DOHH2 (cell line): ENCODE data around the gene PRDM15.

Experiments
- H3F3A ChIP-seq: fragments of 200-600 bp; sonication (generic), shearing (Covaris generic); 2 replicates; pipeline ENCODE4 v1.6.0; 2016; ENCODE audit warnings: antibody characterized with exemption, mild to moderate bottlenecking; ENCODE audit not compliant: control insufficient read depth, insufficient read depth
- H3K27ac ChIP-seq: fragments of 200-600 bp; sonication (generic); 2 replicates; pipeline ENCODE4 v1.5.1; 2014; ENCODE audit warnings: low read depth, mild to moderate bottlenecking, low read length, moderate library complexity
- H3K27me3 ChIP-seq: fragments of 200-600 bp; sonication (generic); 2 replicates; pipeline ENCODE4 v1.6.1; 2014; ENCODE audit warnings: mild to moderate bottlenecking, low read length, mixed read lengths; ENCODE audit not compliant: control insufficient read depth
- H3K36me3 ChIP-seq: fragments of 200-600 bp; sonication (generic); 2 replicates; pipeline ENCODE4 v1.6.1; 2014; ENCODE audit warnings: mild to moderate bottlenecking, low read length, moderate library complexity, mixed read lengths; ENCODE audit not compliant: control insufficient read depth
- H3K4me1 ChIP-seq: fragments of 200-600 bp; sonication (generic); 2 replicates; pipeline ENCODE4 v1.6.1; 2014; ENCODE audit warnings: mild to moderate bottlenecking, low read length, mixed read lengths; ENCODE audit not compliant: control insufficient read depth
- H3K4me2 ChIP-seq: fragments of 200-600 bp; sonication (generic); 2 replicates; pipeline ENCODE4 v1.6.0; 2014; ENCODE audit warnings: mild to moderate bottlenecking, low read length, moderate library complexity
- H3K4me3 ChIP-seq: fragments of 200-600 bp; sonication (generic); 2 replicates; pipeline ENCODE4 v1.5.1; 2014; ENCODE audit warnings: mild to moderate bottlenecking, low read length, mixed read lengths
- H3K79me2 ChIP-seq: fragments of 200-600 bp; sonication (generic); 2 replicates; pipeline ENCODE4 v1.6.1; 2014; ENCODE audit warnings: mild to moderate bottlenecking, low read length, mixed read lengths; ENCODE audit not compliant: control insufficient read depth
- H3K9me2 ChIP-seq: fragments of 200-600 bp; sonication (generic); replicated peaks from 2 replicates; pipeline ENCODE4 v1.6.1; 2014; ENCODE audit warnings: mild to moderate bottlenecking, low read length, mixed read lengths; ENCODE audit not compliant: control insufficient read depth
- H3K9me3 ChIP-seq: fragments of 200-600 bp; sonication (generic); 2 replicates; pipeline ENCODE4 v1.6.1; 2014; ENCODE audit warnings: antibody characterized with exemption, low read length, mixed read lengths; ENCODE audit not compliant: control insufficient read depth, insufficient read depth
- H4K20me1 ChIP-seq: fragments of 200-600 bp; sonication (generic); 2 replicates; pipeline ENCODE4 v1.6.0; 2014; ENCODE audit warnings: low read depth, mild to moderate bottlenecking, antibody characterized with exemption, low read length, moderate library complexity; ENCODE audit not compliant: control insufficient read depth, insufficient read depth
- EZH2phosphoT487 ChIP-seq: fragments of 200-600 bp; sonication (generic); IDR thresholded peaks from 2 replicates; pipeline ENCODE4 v1.6.1; 2017; ENCODE audit warnings: borderline replicate concordance, mild to moderate bottlenecking, antibody characterized with exemption, low read length, moderate library complexity, mixed read lengths
- TF ChIP-seq, protein P1 (sequence below): fragments of 200-600 bp; sonication (generic); IDR thresholded peaks from one replicate; pipeline ENCODE4 v1.5.1; 2014; ENCODE audit warnings: antibody characterized with exemption, mild to moderate bottlenecking, low read depth, low read length; ENCODE audit not compliant: poor library complexity, severe bottlenecking

PRDM15 gene

DNA sequence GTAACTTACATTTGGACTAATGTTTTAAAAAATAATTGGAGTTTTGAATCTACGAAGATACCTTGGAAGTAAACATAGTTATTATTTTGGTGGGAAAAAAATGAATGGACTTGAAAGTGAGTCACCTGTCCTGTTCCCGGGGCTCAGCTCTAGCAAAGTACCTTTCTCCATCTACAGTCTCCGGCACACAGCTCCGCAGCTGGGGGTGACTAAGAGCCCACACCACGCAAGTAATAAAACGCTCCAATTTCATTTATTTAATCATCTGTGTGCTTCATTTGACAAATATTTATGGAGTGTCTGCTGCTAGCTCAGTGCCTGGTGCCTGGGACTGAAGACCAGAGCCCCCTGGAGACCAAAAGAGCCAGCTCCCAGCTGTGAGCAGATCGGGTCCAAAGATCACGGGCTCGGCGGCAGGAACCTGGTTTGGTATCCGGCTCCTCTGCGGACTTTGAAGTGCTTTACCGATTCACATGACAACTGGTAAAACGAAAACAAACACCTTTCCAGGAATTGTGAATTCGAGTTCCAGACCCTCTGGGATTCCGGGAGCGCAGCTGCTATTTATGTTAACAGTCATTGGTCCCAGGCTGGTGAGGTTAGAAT, 110.6 kb downstream of the PRDM15 start:
- peaks cover 6% of the 10 kb centered on the region for H3K4me1 ChIP-seq
- no peaks in the 10 kb centered on the region for H3K36me3 ChIP-seq
- no peaks in the 10 kb centered on the region for H3K9me2 ChIP-seq
- H3K9me3 ChIP-seq: no peaks in the 10 kb centered on the region
- no peak overlapping the region for H3K4me3 ChIP-seq
- H3K27me3 ChIP-seq: peaks cover 18% of the 10 kb centered on the region
- H3K4me2 ChIP-seq: no peak overlapping the region
- TF ChIP-seq, protein P1, sequence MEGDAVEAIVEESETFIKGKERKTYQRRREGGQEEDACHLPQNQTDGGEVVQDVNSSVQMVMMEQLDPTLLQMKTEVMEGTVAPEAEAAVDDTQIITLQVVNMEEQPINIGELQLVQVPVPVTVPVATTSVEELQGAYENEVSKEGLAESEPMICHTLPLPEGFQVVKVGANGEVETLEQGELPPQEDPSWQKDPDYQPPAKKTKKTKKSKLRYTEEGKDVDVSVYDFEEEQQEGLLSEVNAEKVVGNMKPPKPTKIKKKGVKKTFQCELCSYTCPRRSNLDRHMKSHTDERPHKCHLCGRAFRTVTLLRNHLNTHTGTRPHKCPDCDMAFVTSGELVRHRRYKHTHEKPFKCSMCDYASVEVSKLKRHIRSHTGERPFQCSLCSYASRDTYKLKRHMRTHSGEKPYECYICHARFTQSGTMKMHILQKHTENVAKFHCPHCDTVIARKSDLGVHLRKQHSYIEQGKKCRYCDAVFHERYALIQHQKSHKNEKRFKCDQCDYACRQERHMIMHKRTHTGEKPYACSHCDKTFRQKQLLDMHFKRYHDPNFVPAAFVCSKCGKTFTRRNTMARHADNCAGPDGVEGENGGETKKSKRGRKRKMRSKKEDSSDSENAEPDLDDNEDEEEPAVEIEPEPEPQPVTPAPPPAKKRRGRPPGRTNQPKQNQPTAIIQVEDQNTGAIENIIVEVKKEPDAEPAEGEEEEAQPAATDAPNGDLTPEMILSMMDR: no peak
- TF ChIP-seq EZH2phosphoT487: no peak
- no peaks in the 10 kb centered on the region for H4K20me1 ChIP-seq
- H3K79me2 ChIP-seq: no peaks in the 10 kb centered on the region
- no peak overlapping the region for H3K27ac ChIP-seq
- no peaks in the 10 kb centered on the region for H3F3A ChIP-seq

DNA sequence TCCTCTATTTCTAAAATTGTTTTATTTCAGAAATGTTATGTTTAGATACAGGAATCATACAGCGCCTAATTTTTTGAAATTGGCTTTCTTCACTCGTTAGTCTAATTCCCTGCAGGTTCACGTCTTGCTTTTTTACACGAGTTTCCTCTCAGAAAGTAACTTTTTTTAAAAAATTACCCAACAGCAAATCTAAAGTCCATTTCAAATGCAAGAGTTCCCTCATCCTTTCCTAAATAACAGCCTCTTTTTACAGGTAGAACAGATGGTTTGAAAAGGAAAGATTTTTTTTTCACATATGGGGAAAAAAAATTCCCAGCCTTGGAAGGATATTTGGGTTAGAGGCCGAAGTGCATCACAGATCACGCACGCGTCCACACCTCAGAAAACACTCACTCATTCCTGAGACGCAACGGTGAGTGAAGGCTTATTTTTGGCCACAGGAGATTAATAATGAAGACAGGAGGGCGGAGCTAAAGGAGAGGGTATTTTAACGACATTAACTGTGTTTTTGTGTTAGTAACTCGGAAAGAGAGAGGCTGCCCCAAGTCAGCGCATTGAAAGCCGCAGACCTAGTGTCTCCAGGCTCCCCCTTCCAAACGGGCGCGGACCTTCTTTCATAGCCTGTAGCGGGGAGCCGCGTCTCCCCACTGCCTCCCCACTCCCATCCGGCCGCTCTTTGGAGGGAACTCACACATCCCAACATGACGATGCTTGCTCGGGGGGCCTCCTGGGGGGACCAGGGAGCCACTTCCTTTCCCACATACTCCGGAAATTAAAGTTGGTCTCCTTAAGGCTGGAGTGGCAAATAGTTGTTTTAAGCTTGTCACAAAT, 111.3 kb downstream of the PRDM15 start:
- Histone ChIP-seq H3K79me2 (no peaks in the 10 kb centered on the region), H3K4me1 (peaks cover 6% of the 10 kb centered on the region), H4K20me1 (no peaks in the 10 kb centered on the region), H3F3A (no peaks in the 10 kb centered on the region), H3K9me3 (no peaks in the 10 kb centered on the region), H3K36me3 (no peaks in the 10 kb centered on the region), H3K4me2 (no peak overlapping the region), H3K27me3 (peaks cover 18% of the 10 kb centered on the region), H3K9me2 (no peaks in the 10 kb centered on the region), H3K27ac (no peak overlapping the region), H3K4me3 (no peak overlapping the region)
- TF ChIP-seq, protein P1: no peak
- TF ChIP-seq EZH2phosphoT487: no peak

DNA sequence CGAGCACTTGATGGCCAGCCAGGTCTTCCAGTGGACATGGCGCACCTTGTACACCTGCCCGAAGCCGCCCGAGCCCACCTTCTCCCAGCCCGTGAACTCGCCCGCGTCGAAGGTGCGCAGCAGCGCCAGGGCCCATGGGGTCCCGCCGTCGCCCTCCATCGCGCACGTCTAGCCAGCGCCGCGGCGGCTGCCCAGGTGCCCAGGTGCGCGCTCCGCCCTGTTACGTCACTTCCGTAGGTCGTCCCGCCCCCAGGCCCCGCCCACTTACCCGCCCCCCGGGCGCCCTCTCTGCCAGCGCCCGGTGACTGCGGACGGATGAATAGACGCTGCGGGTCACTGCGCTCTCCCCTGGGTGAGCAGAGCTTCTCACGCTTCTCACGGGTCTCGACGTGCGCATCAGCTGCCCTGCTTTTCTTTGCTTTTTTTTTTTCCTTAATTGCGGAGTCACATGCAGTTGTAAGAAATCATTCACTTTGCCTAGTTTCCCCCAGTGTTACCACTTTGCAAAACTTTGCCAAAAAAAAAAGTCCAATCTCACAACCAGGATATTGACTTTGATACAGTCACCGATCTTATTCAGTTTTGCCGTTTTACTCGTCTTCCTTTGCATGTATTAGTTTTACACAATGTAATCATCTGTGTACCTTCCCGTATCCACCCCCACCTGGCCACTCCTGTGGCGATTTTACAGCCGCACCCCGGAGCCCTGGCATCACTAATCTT, 112.1 kb downstream of the PRDM15 start, which contains the start of gene RIPK4:
RIPK4 (minus strand) TSS at position 170 of the 723 bp plus-strand sequence; CDS start at position 159, 11 bp downstream.
- Histone ChIP-seq H3K79me2 (no peaks in the 10 kb centered on the region), H3K4me3 (no peak within 1 kb of the TSS), H3K36me3 (no peaks in the 10 kb centered on the region), H3K4me1 (peaks cover 6% of the 10 kb centered on the region), H3F3A (no peaks in the 10 kb centered on the region), H3K4me2 (no peak within 1 kb of the TSS), H3K9me2 (no peaks in the 10 kb centered on the region), H3K27ac (no peak within 1 kb of the TSS), H3K27me3 (peaks cover 22% of the 10 kb centered on the region), H3K9me3 (no peaks in the 10 kb centered on the region), H4K20me1 (no peaks in the 10 kb centered on the region)
- no peak for TF ChIP-seq EZH2phosphoT487
